PFSK-1 (cell line): Measurements from ENCODE around the gene PHETA2.

ENCODE experiments used
- FOXP2 ChIP-seq: optimal IDR thresholded peaks from 2 replicates; pipeline ENCODE3; 2011; ENCODE audit warnings: borderline replicate concordance, control low read depth, inconsistent platforms; ENCODE audit not compliant: insufficient read depth; ENCODE audit errors: extremely low read length, extremely low read depth
- POLR2AphosphoS5 ChIP-seq: IDR thresholded peaks from 2 replicates; pipeline ENCODE4 v1.6.1; 2012; ENCODE audit warnings: low read depth, mild to moderate bottlenecking, control low read depth, low read length, moderate library complexity
- TAF1 ChIP-seq: IDR thresholded peaks from 2 replicates; pipeline ENCODE4 v1.6.1; 2012; ENCODE audit warnings: low read length, control low read depth, borderline replicate concordance; ENCODE audit not compliant: insufficient read depth
- TF ChIP-seq, protein P1 (sequence below), 2 experiments: IDR thresholded peaks; 2 replicates each; pipeline versions ENCODE4 v1.6.1 to v1.8.0; 2011 to 2012; ENCODE audit warnings: low read depth in 2 of 2, low read length in 2 of 2, control low read depth in 1 of 2, inconsistent platforms in 1 of 2, mild to moderate bottlenecking in 1 of 2, moderate library complexity in 1 of 2; ENCODE audit not compliant: insufficient read depth in 1 of 2

DNA sequence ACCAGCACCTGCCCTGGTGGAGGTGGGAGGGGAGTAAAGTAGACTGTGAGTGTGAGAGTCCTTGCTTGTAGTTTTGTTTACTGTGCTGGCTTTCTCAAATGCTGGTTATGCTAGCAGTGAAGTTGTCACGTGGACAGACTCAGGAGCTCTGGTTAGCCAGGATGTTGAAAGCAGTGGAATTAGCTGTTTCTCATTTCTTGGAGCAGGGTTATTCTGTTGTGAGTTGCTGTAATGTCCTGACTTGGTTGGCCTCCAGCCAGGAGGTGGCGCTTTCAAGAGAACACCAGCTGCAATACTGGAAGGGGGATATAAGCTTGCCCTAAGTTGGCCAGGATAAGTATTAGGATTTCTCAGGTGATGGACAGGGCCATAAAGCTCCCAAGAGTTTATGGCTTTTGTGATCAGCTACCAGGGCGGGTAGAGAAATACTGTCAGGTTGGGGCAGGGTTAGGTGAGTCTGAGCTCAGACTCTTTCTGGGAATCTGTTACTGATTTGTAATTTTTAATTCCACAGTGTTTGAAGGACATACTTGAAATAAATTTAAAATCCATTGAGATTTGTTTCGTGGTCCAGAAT is 42.9 kb downstream of the PHETA2 start:
- no peak for TF ChIP-seq POLR2AphosphoS5
- TF ChIP-seq, protein P1, sequence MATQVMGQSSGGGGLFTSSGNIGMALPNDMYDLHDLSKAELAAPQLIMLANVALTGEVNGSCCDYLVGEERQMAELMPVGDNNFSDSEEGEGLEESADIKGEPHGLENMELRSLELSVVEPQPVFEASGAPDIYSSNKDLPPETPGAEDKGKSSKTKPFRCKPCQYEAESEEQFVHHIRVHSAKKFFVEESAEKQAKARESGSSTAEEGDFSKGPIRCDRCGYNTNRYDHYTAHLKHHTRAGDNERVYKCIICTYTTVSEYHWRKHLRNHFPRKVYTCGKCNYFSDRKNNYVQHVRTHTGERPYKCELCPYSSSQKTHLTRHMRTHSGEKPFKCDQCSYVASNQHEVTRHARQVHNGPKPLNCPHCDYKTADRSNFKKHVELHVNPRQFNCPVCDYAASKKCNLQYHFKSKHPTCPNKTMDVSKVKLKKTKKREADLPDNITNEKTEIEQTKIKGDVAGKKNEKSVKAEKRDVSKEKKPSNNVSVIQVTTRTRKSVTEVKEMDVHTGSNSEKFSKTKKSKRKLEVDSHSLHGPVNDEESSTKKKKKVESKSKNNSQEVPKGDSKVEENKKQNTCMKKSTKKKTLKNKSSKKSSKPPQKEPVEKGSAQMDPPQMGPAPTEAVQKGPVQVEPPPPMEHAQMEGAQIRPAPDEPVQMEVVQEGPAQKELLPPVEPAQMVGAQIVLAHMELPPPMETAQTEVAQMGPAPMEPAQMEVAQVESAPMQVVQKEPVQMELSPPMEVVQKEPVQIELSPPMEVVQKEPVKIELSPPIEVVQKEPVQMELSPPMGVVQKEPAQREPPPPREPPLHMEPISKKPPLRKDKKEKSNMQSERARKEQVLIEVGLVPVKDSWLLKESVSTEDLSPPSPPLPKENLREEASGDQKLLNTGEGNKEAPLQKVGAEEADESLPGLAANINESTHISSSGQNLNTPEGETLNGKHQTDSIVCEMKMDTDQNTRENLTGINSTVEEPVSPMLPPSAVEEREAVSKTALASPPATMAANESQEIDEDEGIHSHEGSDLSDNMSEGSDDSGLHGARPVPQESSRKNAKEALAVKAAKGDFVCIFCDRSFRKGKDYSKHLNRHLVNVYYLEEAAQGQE (IDR thresholded peaks at IDR 0.05; ENCODE audit: insufficient read depth in 1 of 2, low read depth in 2 of 2, low read length in 2 of 2), result no peak
- no peak for TF ChIP-seq TAF1
- no peak for TF ChIP-seq FOXP2
